HCT116 (cell line): ENCODE results near the gene USO1. TPM values are rescaled to one million over a fixed set of nuclear protein-coding genes. Genes with fewer than 3 reads are reported as not detected.

Experiments used
- ATAC-seq: fragments of 200-7000 bp; cut with Tn5 transposase; 2 replicates; pipeline ENCODE4 v1.9.1; 2020; ENCODE audit warnings: mild to moderate bottlenecking, moderate library complexity
- BruUV-seq: library from RNA; stranded (reverse); fragments of 400-500 nt; replicated peaks from 2 replicates; lab custom pipeline; 2021; lab: Mats Ljungman, UMichigan
- CTCF ChIA-PET: fragments of 300-600 bp; sonication (Branson Sonifier 250); formaldehyde crosslinking; loops from one replicate; lab custom pipeline; 2021; ENCODE audit warnings: antibody characterized with exemption; lab: Charles Lee
- POLR2A ChIA-PET: fragments of 300-600, 350-600 bp; sonication (Branson Sonifier 250); formaldehyde crosslinking; loops from one replicate; lab custom pipeline; 2021; ENCODE audit warnings: antibody characterized with exemption; lab: Charles Lee
- RAD21 ChIA-PET, 2 experiments: fragments of 300-600 bp; sonication (Branson Sonifier 250); formaldehyde crosslinking; loops; one replicate each; lab custom pipeline; 2023; ENCODE audit warnings: low total read pairs in 2 of 2; ENCODE audit not compliant: uncharacterized antibody in 2 of 2, unreplicated experiment in 2 of 2, low non-redundant PET in 1 of 2; lab: Charles Lee
- DNase-seq: peaks from one replicate; pipeline ENCODE4 v3.0.0-alpha.2; 2010; ENCODE audit warnings: low read depth, low spot score
- H2AFZ ChIP-seq: fragments of 200-600 bp; shearing (Covaris generic), sonication (generic); 2 replicates; pipeline ENCODE4 v1.6.1; 2017; ENCODE audit warnings: low read depth, mixed run types, mixed read lengths, antibody characterized with exemption, low read length; ENCODE audit not compliant: poor library complexity, severe bottlenecking
- H3K27ac ChIP-seq: 2 replicates; pipeline ENCODE4 v1.5.1; 2012; ENCODE audit warnings: low read depth, low read length
- H3K27me3 ChIP-seq: fragments of 200-600 bp; sonication (generic); 2 replicates; pipeline ENCODE4 v1.6.1; 2016; ENCODE audit warnings: mixed run types, low read length, mixed read lengths; ENCODE audit not compliant: insufficient read depth
- H3K36me3 ChIP-seq, 2 experiments: fragments of 200-500 bp in 1 of 2; fragments of 200-600 bp in 1 of 2; sonication (Bioruptor generic) in 1 of 2; sonication (generic) in 1 of 2; 2 replicates each; pipeline versions ENCODE4 v1.5.1 to v1.6.1; 2014 to 2016; ENCODE audit warnings: low read length in 2 of 2, inconsistent platforms in 1 of 2, mixed read lengths in 1 of 2, mixed run types in 1 of 2; ENCODE audit not compliant: insufficient read depth in 2 of 2, control insufficient read depth in 1 of 2
- H3K4me1 ChIP-seq, 2 experiments: fragments of 200-600 bp in 1 of 2; sonication (generic) in 1 of 2; 2 replicates each; pipeline versions ENCODE4 v1.5.1 to v1.6.1; 2012 to 2017; ENCODE audit warnings: low read length in 2 of 2, inconsistent platforms in 1 of 2, mild to moderate bottlenecking in 1 of 2, mixed read lengths in 1 of 2, mixed run types in 1 of 2, moderate library complexity in 1 of 2; ENCODE audit not compliant: insufficient read depth in 2 of 2, control insufficient read depth in 1 of 2
- H3K4me2 ChIP-seq: fragments of 200-600 bp; sonication (generic); 2 replicates; pipeline ENCODE4 v1.6.1; 2017; ENCODE audit warnings: mixed run types, low read length, mixed read lengths
- H3K4me3 ChIP-seq, 2 experiments: fragments of 200-600 bp in 1 of 2; sonication (generic) in 1 of 2; replicated peaks in 1 of 2; 2 replicates each; pipeline ENCODE4 v1.5.1; 2011 to 2016; ENCODE audit warnings: low read length in 2 of 2, control low read depth in 1 of 2, low read depth in 1 of 2, mild to moderate bottlenecking in 1 of 2, mixed read lengths in 1 of 2, mixed run types in 1 of 2
- H3K79me2 ChIP-seq: fragments of 200-600 bp; sonication (generic); 2 replicates; pipeline ENCODE4 v1.6.1; 2017; ENCODE audit warnings: mild to moderate bottlenecking, mixed run types, low read length, moderate library complexity, mixed read lengths; ENCODE audit not compliant: insufficient read depth
- H3K9ac ChIP-seq: fragments of 200-600 bp; sonication (generic); 2 replicates; pipeline ENCODE4 v1.6.1; 2016; ENCODE audit warnings: low read length, mixed read lengths
- H3K9me2 ChIP-seq: fragments of 200-600 bp; sonication (generic), shearing (Covaris generic); 2 replicates; pipeline ENCODE4 v1.6.1; 2017; ENCODE audit warnings: mixed run types, mild to moderate bottlenecking, moderate library complexity; ENCODE audit not compliant: insufficient read depth
- H3K9me3 ChIP-seq, 2 experiments: fragments of 200-500 bp in 1 of 2; fragments of 200-600 bp in 1 of 2; sonication (Bioruptor generic) in 1 of 2; sonication (generic) in 1 of 2; 2 replicates each; pipeline ENCODE4 v1.6.1; 2014 to 2017; ENCODE audit warnings: low read length in 2 of 2, mixed read lengths in 2 of 2, inconsistent platforms in 1 of 2, low read depth in 1 of 2, mild to moderate bottlenecking in 1 of 2, mixed run types in 1 of 2, moderate library complexity in 1 of 2; ENCODE audit not compliant: control insufficient read depth in 1 of 2, insufficient read depth in 1 of 2
- H4K20me1 ChIP-seq: fragments of 200-600 bp; sonication (generic), shearing (Covaris generic); 2 replicates; pipeline ENCODE4 v1.6.1; 2017; ENCODE audit warnings: mixed run types, mild to moderate bottlenecking, moderate library complexity; ENCODE audit not compliant: insufficient read depth
- CEBPB ChIP-seq: IDR thresholded peaks from 2 replicates; pipeline ENCODE4 v1.6.1; 2012; ENCODE audit warnings: low read depth
- CTCF ChIP-seq, 3 experiments: fragments of 200-600 bp in 1 of 3; sonication (generic) in 1 of 3; IDR thresholded peaks in 2 of 3; conservative IDR thresholded peaks in 1 of 3; 2 replicates each; pipeline ENCODE4 v1.5.1; 2012 to 2017; ENCODE audit warnings: low read depth in 2 of 3, low read length in 2 of 3, antibody characterized with exemption in 1 of 3, borderline replicate concordance in 1 of 3, control low read depth in 1 of 3, mild to moderate bottlenecking in 1 of 3, mixed read lengths in 1 of 3, mixed run types in 1 of 3, moderate library complexity in 1 of 3; ENCODE audit not compliant: insufficient read depth in 1 of 3
- JUND ChIP-seq: IDR thresholded peaks from 2 replicates; pipeline ENCODE4 v1.6.1; 2012
- MAX ChIP-seq: IDR thresholded peaks from 2 replicates; pipeline ENCODE4 v1.6.1; 2012
- SIN3A ChIP-seq: IDR thresholded peaks from 2 replicates; pipeline ENCODE4 v1.6.1; 2012; ENCODE audit warnings: low read depth
- SP1 ChIP-seq: IDR thresholded peaks from 2 replicates; pipeline ENCODE4 v1.6.1; 2012; ENCODE audit warnings: low read depth
- YY1 ChIP-seq: IDR thresholded peaks from 2 replicates; pipeline ENCODE4 v1.6.1; 2011; ENCODE audit warnings: low read length, low read depth, moderate library complexity, mild to moderate bottlenecking; ENCODE audit not compliant: insufficient replicate concordance; ENCODE audit errors: extremely low read depth
- ZBTB33 ChIP-seq: IDR thresholded peaks from 2 replicates; pipeline ENCODE4 v1.6.1; 2011; ENCODE audit warnings: mild to moderate bottlenecking, low read length, moderate library complexity; ENCODE audit not compliant: insufficient replicate concordance; ENCODE audit errors: extremely low read depth
- intact Hi-C: fragments of 100-400 bp; cut with micrococcal nuclease; formaldehyde crosslinking; loops from 2 replicates; pipeline ENCODE4 v1.10.0; 2022
- total RNA-seq: library from RNA; stranded (reverse); gene quantifications from one replicate; pipeline ENCODE4 v1.2.1, GENCODE V29; 2021; ENCODE audit not compliant: unreplicated experiment

USO1 gene
- total RNA-seq, 1 experiment from 2014 or later = 72.7 TPM

GRCh38 chr4:75714704-75715103 is 9.7 kb upstream of the USO1 start:
- TF ChIP-seq YY1 = no peak
- no peak for TF ChIP-seq ZBTB33
- TF ChIP-seq SP1 = no peak
- no peak for TF ChIP-seq JUND
- no peak for TF ChIP-seq SIN3A
- TF ChIP-seq CTCF (IDR thresholded peaks at IDR 0.05 in 2 of 3, conservative IDR thresholded peaks at IDR 0.05 in 1 of 3; ENCODE audit: borderline replicate concordance in 1 of 3, insufficient read depth in 1 of 3, low read depth in 2 of 3, low read length in 2 of 3) = no peak
- no peak for TF ChIP-seq MAX
- TF ChIP-seq CEBPB = no peak
- TF ChIP-seq, all 23 proteins: peak for 0
- Histone ChIP-seq H3K4me3 (no peak overlapping the region), H4K20me1 (no peaks in the 10 kb centered on the region), H3K4me1 (peaks cover 8 to 21% of the 10 kb centered on the region in 2 experiments; a peak in 3 of 4 replicates), H3K79me2 (no peaks in the 10 kb centered on the region; the same call in 1 of the 2 replicates), H3K36me3 (0 out of 4 replicates have a peak, but pooled peaks cover 0 to 3% of the 10 kb centered on the region in 2 experiments), H3K9me2 (no peaks in the 10 kb centered on the region), H3K9me3 (no peaks in the 10 kb centered on the region), H2AFZ (no peak overlapping the region), H3K9ac (no peak overlapping the region), H3K4me2 (no peak overlapping the region), H3K27me3 (no peaks in the 10 kb centered on the region), H3K27ac (no peak overlapping the region)
- ChIA-PET CTCF (interaction anchor here (1.5 kb wide), 1 partner anchor 9 kb away, joined by 3 read pairs; the partner anchor contains the start of gene USO1), POLR2A (interaction anchor here (1.3 kb wide), 1 partner anchor 9 kb away, joined by 5 read pairs; the partner anchor contains the start of gene USO1), RAD21 (no interaction called here)
- no peak for DNase-seq
- BruUV-seq = no TSS peak
- intact Hi-C loops = no loop called here
- no peak for ATAC-seq
